PC-3 (cell line): ENCODE measurements around the gene NPIPA8. TPM values are rescaled to one million over a fixed set of nuclear protein-coding genes. Genes with fewer than 3 reads are reported as not detected.

Source experiments
- microRNA-seq: library from miRNA; unstranded; fragments of <30 nt; microRNA quantifications from one replicate; pipeline ENCODE4 v1.1.0, GENCODE V29; 2020; ENCODE audit not compliant: unreplicated experiment
- total RNA-seq: library from RNA; depleted of rRNA; stranded (reverse); fragments of >200 nt; gene quantifications from 2 replicates; pipeline ENCODE4 v1.2.3, GENCODE V29; 2014; rRNA removed

The NPIPA8 gene
- total RNA-seq, 1 experiment from 2014 or later: not detected

Small RNA genes lying within 50 kb of the gene (microRNA-seq; reads per million reads assigned to microRNA genes)
- gene MIR6511A4 (not detected), gene MIR6770-3 (not detected)

Other genes starting within 250 kb of the NPIPA8 start
- 121 and 136 TPM in 2 replicates for gene NOMO2, start 225.4 kb upstream of the NPIPA8 start, total RNA-seq